Liver (tissue), 9 donors: ENCODE data around the gene CTTN. TPM values are rescaled to one million over a fixed set of nuclear protein-coding genes. Genes with fewer than 3 reads are reported as not detected.

Source experiments
- DNase-seq: peaks from one replicate; pipeline ENCODE4 v3.0.0-alpha.2; 2017; ENCODE audit warnings: low spot score
- H3K27ac ChIP-seq, 2 donors: one replicate each; pipeline ENCODE4 v1.7.0; 2013; ENCODE audit warnings: inconsistent platforms in 2 of 2, low read length in 2 of 2, control low read depth in 1 of 2, low read depth in 1 of 2, mild to moderate bottlenecking in 1 of 2
- H3K27me3 ChIP-seq, 4 donors: one replicate each; pipeline versions ENCODE4 v1.6.1 to v1.7.0; 2013; ENCODE audit warnings: low read length in 3 of 4, inconsistent platforms in 1 of 4, mild to moderate bottlenecking in 1 of 4, moderate library complexity in 1 of 4; ENCODE audit not compliant: control insufficient read depth in 4 of 4, insufficient read depth in 4 of 4
- H3K36me3 ChIP-seq, 4 donors: one replicate each; pipeline versions ENCODE4 v1.6.1 to v1.7.0; 2013; ENCODE audit warnings: low read length in 3 of 4, mild to moderate bottlenecking in 3 of 4, low read depth in 1 of 4, moderate library complexity in 1 of 4; ENCODE audit not compliant: control insufficient read depth in 4 of 4, insufficient read depth in 3 of 4
- H3K4me1 ChIP-seq, 4 donors: one replicate each; pipeline versions ENCODE4 v1.6.1 to v1.7.0; 2013; ENCODE audit warnings: low read length in 3 of 4, mild to moderate bottlenecking in 3 of 4, moderate library complexity in 1 of 4; ENCODE audit not compliant: control insufficient read depth in 4 of 4, insufficient read depth in 4 of 4
- H3K4me3 ChIP-seq, 3 donors: one replicate each; pipeline versions ENCODE4 v1.6.1 to v1.7.0; 2013; ENCODE audit warnings: low read length in 3 of 3, control low read depth in 1 of 3, low read depth in 1 of 3, mild to moderate bottlenecking in 1 of 3
- H3K9ac ChIP-seq, 2 donors: one replicate each; pipeline ENCODE4 v1.7.0; 2013; ENCODE audit warnings: low read length in 2 of 2, mild to moderate bottlenecking in 2 of 2, moderate library complexity in 2 of 2, control low read depth in 1 of 2, low read depth in 1 of 2
- H3K9me3 ChIP-seq, 4 donors: one replicate each; pipeline versions ENCODE4 v1.6.1 to v1.7.0; 2013; ENCODE audit warnings: low read length in 3 of 4; ENCODE audit not compliant: control insufficient read depth in 4 of 4
- EGR1 ChIP-seq, 2 donors: IDR thresholded peaks; 2 replicates each; pipeline ENCODE4 v1.6.1; 2016 to 2018; ENCODE audit warnings: antibody characterized with exemption in 2 of 2, low read depth in 2 of 2
- FOXA1 ChIP-seq: IDR thresholded peaks from 2 replicates; pipeline ENCODE4 v1.6.1; 2016; ENCODE audit warnings: antibody characterized with exemption
- FOXA2 ChIP-seq: IDR thresholded peaks from 2 replicates; pipeline ENCODE4 v1.6.1; 2016; ENCODE audit warnings: antibody characterized with exemption
- GABPA ChIP-seq, 2 donors: IDR thresholded peaks in 1 of 2; conservative IDR thresholded peaks in 1 of 2; 2 replicates each; pipeline ENCODE4 v1.6.1; 2016; ENCODE audit warnings: antibody characterized with exemption in 2 of 2, mild to moderate bottlenecking in 1 of 2, moderate library complexity in 1 of 2
- HNF4A ChIP-seq, 2 donors: conservative IDR thresholded peaks; 2 replicates each; pipeline ENCODE4 v1.6.1; 2016; ENCODE audit warnings: antibody characterized with exemption in 2 of 2, mild to moderate bottlenecking in 2 of 2
- HNF4G ChIP-seq: IDR thresholded peaks from 2 replicates; pipeline ENCODE4 v1.6.1; 2016; ENCODE audit warnings: antibody characterized with exemption
- JUND ChIP-seq, 2 donors: IDR thresholded peaks; 2 replicates each; pipeline ENCODE4 v1.6.1; 2016; ENCODE audit warnings: antibody characterized with exemption in 2 of 2
- NR2F2 ChIP-seq: IDR thresholded peaks from 2 replicates; pipeline ENCODE4 v1.6.1; 2016; ENCODE audit warnings: antibody characterized with exemption
- RAD21 ChIP-seq, 2 donors: IDR thresholded peaks; 2 replicates each; pipeline ENCODE4 v1.6.1; 2016; ENCODE audit warnings: antibody characterized with exemption in 2 of 2, mild to moderate bottlenecking in 2 of 2
- RXRA ChIP-seq, 2 donors: IDR thresholded peaks; 2 replicates each; pipeline ENCODE4 v1.6.1; 2017 to 2018; ENCODE audit warnings: antibody characterized with exemption in 2 of 2, mild to moderate bottlenecking in 1 of 2
- SP1 ChIP-seq: IDR thresholded peaks from 2 replicates; pipeline ENCODE4 v1.6.1; 2018; ENCODE audit warnings: antibody characterized with exemption, mild to moderate bottlenecking
- TAF1 ChIP-seq: conservative IDR thresholded peaks from 2 replicates; pipeline ENCODE4 v1.6.1; 2016; ENCODE audit warnings: antibody characterized with exemption, mild to moderate bottlenecking
- YY1 ChIP-seq: IDR thresholded peaks from 2 replicates; pipeline ENCODE4 v1.6.1; 2016; ENCODE audit warnings: antibody characterized with exemption, mild to moderate bottlenecking
- WGBS: extraction: QIAGEN DNeasy Blood & Tissue Kit; methylation state at CpG from one replicate; pipeline ENCODE4 v1.1.7; 2013; 5-methylcytosine and 5-hydroxymethylcytosine counted together
- polyA plus RNA-seq, 2 donors: library from polyadenylated mRNA; stranded (reverse) in 1 of 2; unstranded in 1 of 2; fragments of 200-250 nt in 1 of 2; fragments of >200 nt in 1 of 2; fragmentation: Nextera tagmentation in 1 of 2; extraction: Ambion mirVana in 1 of 2; gene quantifications; one replicate each; pipeline versions ENCODE4 v1.2.1 to v1.2.3, GENCODE V29; 2013 to 2015
- total RNA-seq, 2 donors: library from RNA; depleted of rRNA; stranded (reverse); fragments of >200 nt; gene quantifications; one replicate each; pipeline ENCODE4 v1.2.3, GENCODE V29; 2014
- TF ChIP-seq, protein P1 (sequence below): IDR thresholded peaks from 2 replicates; pipeline ENCODE4 v1.6.1; 2016; ENCODE audit warnings: antibody characterized with exemption, mild to moderate bottlenecking
- TF ChIP-seq, protein P2 (sequence below): IDR thresholded peaks from 2 replicates; pipeline ENCODE4 v1.6.1; 2016; ENCODE audit warnings: antibody characterized with exemption
- TF ChIP-seq, protein P3 (sequence below): IDR thresholded peaks from 2 replicates; pipeline ENCODE4 v1.6.1; 2016; ENCODE audit warnings: antibody characterized with exemption
- TF ChIP-seq, protein P4 (sequence below): IDR thresholded peaks from 2 replicates; pipeline ENCODE4 v1.6.1; 2016; ENCODE audit warnings: antibody characterized with exemption
- donor health status: healthy.
- donor health status: healthy.
- donor health status: healthy.
- donor health status: healthy.
- donor health status: healthy.

The CTTN gene
- total and polyA plus RNA-seq, 4 donors = 38.7 to 136 (median 45.4) TPM

DNA sequence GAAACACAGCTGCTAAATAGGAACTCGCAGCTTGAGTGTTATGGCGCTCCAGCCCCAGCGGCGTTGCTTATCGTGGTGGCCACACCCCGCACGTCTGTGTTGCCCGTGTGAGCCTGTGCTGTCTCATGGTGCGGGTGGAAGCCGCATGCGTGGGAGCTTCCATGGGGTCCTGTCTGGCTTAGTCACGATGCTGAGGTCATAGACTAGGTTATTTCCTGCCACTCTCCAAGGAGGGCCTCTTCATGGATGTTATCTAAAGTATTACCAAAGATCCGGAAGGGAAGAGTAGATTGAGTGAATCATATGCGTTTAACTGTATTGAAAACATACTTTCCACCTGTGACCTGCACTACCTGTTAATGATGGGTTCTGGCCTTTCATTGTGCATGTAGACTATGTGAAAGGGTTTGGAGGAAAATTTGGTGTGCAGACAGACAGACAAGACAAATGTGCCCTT is 21.7 kb downstream of the CTTN start:
- Histone ChIP-seq H3K36me3 (peaks cover 7 to 77% (median 36%) of the 10 kb centered on the region in 4 donors), H3K9ac (no peak overlapping the region), H3K9me3 (no peaks in the 10 kb centered on the region), H3K27ac (no peak overlapping the region), H3K4me1 (no peaks in the 10 kb centered on the region), H3K27me3 (no peaks in the 10 kb centered on the region), H3K4me3 (no peak overlapping the region)
- DNase-seq = no peak
- TF ChIP-seq NR2F2 (no peak), RXRA (IDR thresholded peaks at IDR 0.05) (no peak), HNF4G (no peak), HNF4A (conservative IDR thresholded peaks at IDR 0.05) (no peak), GABPA (IDR thresholded peaks at IDR 0.05 in 1 of 2, conservative IDR thresholded peaks at IDR 0.05 in 1 of 2) (no peak), EGR1 (IDR thresholded peaks at IDR 0.05; ENCODE audit: low read depth in 2 of 2) (no peak)
- TF ChIP-seq, protein P1, sequence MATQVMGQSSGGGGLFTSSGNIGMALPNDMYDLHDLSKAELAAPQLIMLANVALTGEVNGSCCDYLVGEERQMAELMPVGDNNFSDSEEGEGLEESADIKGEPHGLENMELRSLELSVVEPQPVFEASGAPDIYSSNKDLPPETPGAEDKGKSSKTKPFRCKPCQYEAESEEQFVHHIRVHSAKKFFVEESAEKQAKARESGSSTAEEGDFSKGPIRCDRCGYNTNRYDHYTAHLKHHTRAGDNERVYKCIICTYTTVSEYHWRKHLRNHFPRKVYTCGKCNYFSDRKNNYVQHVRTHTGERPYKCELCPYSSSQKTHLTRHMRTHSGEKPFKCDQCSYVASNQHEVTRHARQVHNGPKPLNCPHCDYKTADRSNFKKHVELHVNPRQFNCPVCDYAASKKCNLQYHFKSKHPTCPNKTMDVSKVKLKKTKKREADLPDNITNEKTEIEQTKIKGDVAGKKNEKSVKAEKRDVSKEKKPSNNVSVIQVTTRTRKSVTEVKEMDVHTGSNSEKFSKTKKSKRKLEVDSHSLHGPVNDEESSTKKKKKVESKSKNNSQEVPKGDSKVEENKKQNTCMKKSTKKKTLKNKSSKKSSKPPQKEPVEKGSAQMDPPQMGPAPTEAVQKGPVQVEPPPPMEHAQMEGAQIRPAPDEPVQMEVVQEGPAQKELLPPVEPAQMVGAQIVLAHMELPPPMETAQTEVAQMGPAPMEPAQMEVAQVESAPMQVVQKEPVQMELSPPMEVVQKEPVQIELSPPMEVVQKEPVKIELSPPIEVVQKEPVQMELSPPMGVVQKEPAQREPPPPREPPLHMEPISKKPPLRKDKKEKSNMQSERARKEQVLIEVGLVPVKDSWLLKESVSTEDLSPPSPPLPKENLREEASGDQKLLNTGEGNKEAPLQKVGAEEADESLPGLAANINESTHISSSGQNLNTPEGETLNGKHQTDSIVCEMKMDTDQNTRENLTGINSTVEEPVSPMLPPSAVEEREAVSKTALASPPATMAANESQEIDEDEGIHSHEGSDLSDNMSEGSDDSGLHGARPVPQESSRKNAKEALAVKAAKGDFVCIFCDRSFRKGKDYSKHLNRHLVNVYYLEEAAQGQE = no peak
- TF ChIP-seq, protein P2, sequence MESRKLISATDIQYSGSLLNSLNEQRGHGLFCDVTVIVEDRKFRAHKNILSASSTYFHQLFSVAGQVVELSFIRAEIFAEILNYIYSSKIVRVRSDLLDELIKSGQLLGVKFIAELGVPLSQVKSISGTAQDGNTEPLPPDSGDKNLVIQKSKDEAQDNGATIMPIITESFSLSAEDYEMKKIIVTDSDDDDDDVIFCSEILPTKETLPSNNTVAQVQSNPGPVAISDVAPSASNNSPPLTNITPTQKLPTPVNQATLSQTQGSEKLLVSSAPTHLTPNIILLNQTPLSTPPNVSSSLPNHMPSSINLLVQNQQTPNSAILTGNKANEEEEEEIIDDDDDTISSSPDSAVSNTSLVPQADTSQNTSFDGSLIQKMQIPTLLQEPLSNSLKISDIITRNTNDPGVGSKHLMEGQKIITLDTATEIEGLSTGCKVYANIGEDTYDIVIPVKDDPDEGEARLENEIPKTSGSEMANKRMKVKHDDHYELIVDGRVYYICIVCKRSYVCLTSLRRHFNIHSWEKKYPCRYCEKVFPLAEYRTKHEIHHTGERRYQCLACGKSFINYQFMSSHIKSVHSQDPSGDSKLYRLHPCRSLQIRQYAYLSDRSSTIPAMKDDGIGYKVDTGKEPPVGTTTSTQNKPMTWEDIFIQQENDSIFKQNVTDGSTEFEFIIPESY = no peak
- TF ChIP-seq, protein P3, sequence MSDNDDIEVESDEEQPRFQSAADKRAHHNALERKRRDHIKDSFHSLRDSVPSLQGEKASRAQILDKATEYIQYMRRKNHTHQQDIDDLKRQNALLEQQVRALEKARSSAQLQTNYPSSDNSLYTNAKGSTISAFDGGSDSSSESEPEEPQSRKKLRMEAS = no peak
- WGBS = 85% methylated on average over 14 of the region's 14 CpGs

DNA sequence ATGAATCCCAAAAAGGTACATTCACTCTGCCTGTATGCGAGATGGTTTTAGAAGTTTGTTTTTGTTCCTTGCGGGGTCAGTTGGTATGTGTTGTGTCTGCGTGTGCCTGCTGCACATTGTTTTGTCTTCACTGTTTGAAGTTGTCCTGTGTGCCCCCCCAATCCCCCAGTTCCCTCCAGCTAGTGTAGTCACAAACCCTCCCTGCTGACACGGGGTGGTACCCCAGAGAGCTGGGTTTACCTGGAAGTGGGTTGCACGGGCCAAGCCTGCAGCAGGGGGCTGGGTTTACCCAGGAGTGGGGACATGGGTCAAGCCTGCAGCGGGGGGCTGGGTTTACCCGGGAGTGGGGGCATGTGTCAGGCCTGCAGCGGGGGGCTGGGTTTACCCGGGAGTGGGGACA is 22.2 kb downstream of the CTTN start:
- no peak for DNase-seq
- no peak for TF ChIP-seq EGR1 (IDR thresholded peaks at IDR 0.05; ENCODE audit: low read depth in 2 of 2)
- no peaks in the 10 kb centered on the region for H3K9me3 ChIP-seq
- H3K4me3 ChIP-seq = no peak overlapping the region
- no peak overlapping the region for H3K27ac ChIP-seq
- no peaks in the 10 kb centered on the region for H3K4me1 ChIP-seq
- no peak overlapping the region for H3K9ac ChIP-seq
- H3K27me3 ChIP-seq = no peaks in the 10 kb centered on the region
- peaks cover 7 to 77% (median 36%) of the 10 kb centered on the region in 4 donors for H3K36me3 ChIP-seq
- WGBS = 94% methylated on average over 9 of the region's 9 CpGs

DNA sequence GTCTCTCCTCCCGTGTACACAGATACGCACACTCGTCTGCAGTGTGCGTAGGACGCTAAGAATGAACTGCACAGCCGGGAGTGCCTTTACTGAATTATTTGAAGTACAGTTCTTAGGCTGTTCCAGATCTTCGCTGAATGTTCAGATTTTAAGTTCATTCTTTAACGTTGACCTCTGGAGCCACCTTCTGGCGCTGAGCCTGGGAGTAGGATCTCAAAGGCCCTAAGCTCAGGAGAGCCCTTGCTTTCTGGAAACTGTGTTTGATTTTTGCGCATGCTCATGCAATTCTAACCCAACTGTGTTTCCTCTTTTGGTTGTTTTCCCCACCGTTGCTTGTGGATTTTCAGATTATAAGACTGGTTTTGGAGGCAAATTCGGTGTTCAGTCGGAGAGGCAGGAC is 22.8 kb downstream of the CTTN start:
- Histone ChIP-seq H3K9me3 (no peaks in the 10 kb centered on the region), H3K27me3 (no peaks in the 10 kb centered on the region), H3K9ac (no peak overlapping the region), H3K27ac (no peak overlapping the region), H3K4me3 (no peak overlapping the region), H3K36me3 (peaks cover 5 to 75% (median 34%) of the 10 kb centered on the region in 4 donors), H3K4me1 (no peaks in the 10 kb centered on the region)
- no peak for TF ChIP-seq FOXA2
- TF ChIP-seq, protein P2 = no peak
- no peak for TF ChIP-seq TAF1
- TF ChIP-seq HNF4A (conservative IDR thresholded peaks at IDR 0.05) = no peak
- TF ChIP-seq NR2F2 = no peak
- TF ChIP-seq HNF4G = no peak
- TF ChIP-seq, protein P3 = no peak
- no peak for TF ChIP-seq EGR1 (IDR thresholded peaks at IDR 0.05; ENCODE audit: low read depth in 2 of 2)
- TF ChIP-seq RXRA (IDR thresholded peaks at IDR 0.05) = no peak
- TF ChIP-seq RAD21 (IDR thresholded peaks at IDR 0.05) = no peak
- no peak for TF ChIP-seq FOXA1
- no peak for TF ChIP-seq SP1
- TF ChIP-seq, protein P4, sequence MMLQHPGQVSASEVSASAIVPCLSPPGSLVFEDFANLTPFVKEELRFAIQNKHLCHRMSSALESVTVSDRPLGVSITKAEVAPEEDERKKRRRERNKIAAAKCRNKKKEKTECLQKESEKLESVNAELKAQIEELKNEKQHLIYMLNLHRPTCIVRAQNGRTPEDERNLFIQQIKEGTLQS = no peak
- TF ChIP-seq JUND (IDR thresholded peaks at IDR 0.05) = no peak
- no peak for TF ChIP-seq YY1
- TF ChIP-seq GABPA (IDR thresholded peaks at IDR 0.05 in 1 of 2, conservative IDR thresholded peaks at IDR 0.05 in 1 of 2) = no peak
- 87% methylated on average over 13 of the region's 13 CpGs for WGBS
- no peak for DNase-seq
